SK-N-SH treated with all-trans-retinoic acid at 6 μM for 48 hours (cell line): Measurements from ENCODE around the gene USP48.

Experiments
- CREB5 ChIP-seq: fragments of 250-450 bp; sonication (Bioruptor Pico); IDR thresholded peaks from 2 replicates; pipeline ENCODE4 v1.5.1; 2020; ENCODE audit warnings: low read depth, mild to moderate bottlenecking, moderate library complexity
- CSDC2 ChIP-seq: fragments of 250-450 bp; sonication (Bioruptor Pico); IDR thresholded peaks from 2 replicates; pipeline ENCODE4 v1.5.0; 2020; ENCODE audit warnings: mild to moderate bottlenecking, moderate library complexity
- GLIS3 ChIP-seq: fragments of 250-450 bp; sonication (Bioruptor Pico); IDR thresholded peaks from 2 replicates; pipeline ENCODE4 v1.5.0; 2020; ENCODE audit warnings: mild to moderate bottlenecking, moderate library complexity
- PATZ1 ChIP-seq: fragments of 250-450 bp; sonication (Bioruptor Pico); IDR thresholded peaks from 2 replicates; pipeline ENCODE4 v1.8.0; 2020; ENCODE audit warnings: mild to moderate bottlenecking, moderate library complexity, borderline replicate concordance
- RARB ChIP-seq: fragments of 250-450 bp; sonication (Bioruptor Pico); IDR thresholded peaks from 2 replicates; pipeline ENCODE4 v1.8.0; 2021; ENCODE audit warnings: mild to moderate bottlenecking, moderate library complexity
- TSHZ2 ChIP-seq: fragments of 250-450 bp; sonication (Bioruptor Pico); IDR thresholded peaks from 2 replicates; pipeline ENCODE4 v1.5.0; 2020; ENCODE audit warnings: mild to moderate bottlenecking, moderate library complexity
- ZC3H10 ChIP-seq: fragments of 250-450 bp; sonication (Bioruptor Pico); IDR thresholded peaks from 2 replicates; pipeline ENCODE4 v1.5.1; 2021; ENCODE audit warnings: mild to moderate bottlenecking, moderate library complexity
- ZFP30 ChIP-seq: fragments of 450-650 bp; formaldehyde crosslinking; IDR thresholded peaks from 2 replicates; pipeline ENCODE4 v1.5.0; 2022; ENCODE audit warnings: mild to moderate bottlenecking, moderate library complexity
- ZNF565 ChIP-seq: fragments of 450-650 bp; formaldehyde crosslinking; conservative IDR thresholded peaks from 2 replicates; pipeline ENCODE4 v1.5.0; 2020; ENCODE audit warnings: low read depth, mild to moderate bottlenecking, moderate library complexity
- ZNF70 ChIP-seq: fragments of 450-650 bp; formaldehyde crosslinking; IDR thresholded peaks from 2 replicates; pipeline ENCODE4 v1.5.0; 2020; ENCODE audit warnings: mild to moderate bottlenecking, moderate library complexity
- TF ChIP-seq, protein P1 (sequence below): fragments of 250-450 bp; sonication (Bioruptor Pico); IDR thresholded peaks from 2 replicates; pipeline ENCODE4 v1.8.0; 2021; ENCODE audit warnings: low read depth, mild to moderate bottlenecking, moderate library complexity, borderline replicate concordance
- TF ChIP-seq, protein P2 (sequence below): fragments of 250-450 bp; sonication (Bioruptor Pico); IDR thresholded peaks from 2 replicates; pipeline ENCODE4 v1.5.1; 2021; ENCODE audit warnings: mild to moderate bottlenecking, moderate library complexity

DNA sequence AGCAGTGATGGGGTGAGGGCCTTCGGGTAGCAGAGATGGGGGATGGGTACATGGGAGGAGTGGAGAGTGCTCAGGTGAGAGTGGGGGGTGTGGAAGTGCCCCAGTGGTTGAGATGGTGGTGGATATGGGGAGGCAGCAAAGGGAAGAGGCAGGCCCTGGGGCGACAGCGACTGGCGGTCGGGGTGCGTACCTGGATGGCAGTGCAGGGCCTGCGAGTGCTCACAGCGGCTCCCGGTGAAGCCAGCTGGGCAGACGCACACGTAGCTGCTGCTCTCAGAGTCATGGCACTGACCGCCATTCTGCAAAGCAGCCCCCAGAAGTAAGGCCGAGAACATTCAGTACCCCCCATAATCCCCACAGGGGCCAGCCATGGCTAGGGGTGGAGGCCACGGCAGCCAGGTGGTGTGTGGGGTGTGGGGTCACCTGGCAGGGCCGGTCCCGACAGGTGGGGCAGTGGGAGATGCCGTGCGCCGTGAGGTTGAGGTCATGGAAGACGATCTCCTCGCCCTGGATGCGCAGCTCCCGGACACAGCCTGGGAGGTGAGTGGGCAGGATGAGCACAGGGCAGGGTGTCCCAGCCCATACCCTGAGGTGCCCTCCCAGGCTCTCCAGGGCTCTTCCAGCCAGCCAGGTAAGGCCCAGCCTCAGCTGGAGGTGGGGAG, 48.0 kb upstream of the USP48 start:
- no peak for TF ChIP-seq PATZ1 (CRISPR knock-in tag)
- no peak for TF ChIP-seq RARB (CRISPR knock-in tag)
- no peak for TF ChIP-seq ZNF70 (CRISPR knock-in tag)
- no peak for TF ChIP-seq CREB5 (CRISPR knock-in tag)
- TF ChIP-seq, protein P1, sequence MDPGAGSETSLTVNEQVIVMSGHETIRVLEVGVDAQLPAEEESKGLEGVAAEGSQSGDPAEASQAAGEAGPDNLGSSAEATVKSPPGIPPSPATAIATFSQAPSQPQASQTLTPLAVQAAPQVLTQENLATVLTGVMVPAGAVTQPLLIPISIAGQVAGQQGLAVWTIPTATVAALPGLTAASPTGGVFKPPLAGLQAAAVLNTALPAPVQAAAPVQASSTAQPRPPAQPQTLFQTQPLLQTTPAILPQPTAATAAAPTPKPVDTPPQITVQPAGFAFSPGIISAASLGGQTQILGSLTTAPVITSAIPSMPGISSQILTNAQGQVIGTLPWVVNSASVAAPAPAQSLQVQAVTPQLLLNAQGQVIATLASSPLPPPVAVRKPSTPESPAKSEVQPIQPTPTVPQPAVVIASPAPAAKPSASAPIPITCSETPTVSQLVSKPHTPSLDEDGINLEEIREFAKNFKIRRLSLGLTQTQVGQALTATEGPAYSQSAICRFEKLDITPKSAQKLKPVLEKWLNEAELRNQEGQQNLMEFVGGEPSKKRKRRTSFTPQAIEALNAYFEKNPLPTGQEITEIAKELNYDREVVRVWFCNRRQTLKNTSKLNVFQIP (CRISPR knock-in tag) = no peak
- TF ChIP-seq GLIS3 (CRISPR knock-in tag) = no peak
- no peak for TF ChIP-seq ZFP30
- no peak for TF ChIP-seq TSHZ2
- TF ChIP-seq CSDC2 (CRISPR knock-in tag) = no peak
- TF ChIP-seq ZNF565 = no peak
- no peak for TF ChIP-seq ZC3H10 (CRISPR knock-in tag)
- TF ChIP-seq, protein P2, sequence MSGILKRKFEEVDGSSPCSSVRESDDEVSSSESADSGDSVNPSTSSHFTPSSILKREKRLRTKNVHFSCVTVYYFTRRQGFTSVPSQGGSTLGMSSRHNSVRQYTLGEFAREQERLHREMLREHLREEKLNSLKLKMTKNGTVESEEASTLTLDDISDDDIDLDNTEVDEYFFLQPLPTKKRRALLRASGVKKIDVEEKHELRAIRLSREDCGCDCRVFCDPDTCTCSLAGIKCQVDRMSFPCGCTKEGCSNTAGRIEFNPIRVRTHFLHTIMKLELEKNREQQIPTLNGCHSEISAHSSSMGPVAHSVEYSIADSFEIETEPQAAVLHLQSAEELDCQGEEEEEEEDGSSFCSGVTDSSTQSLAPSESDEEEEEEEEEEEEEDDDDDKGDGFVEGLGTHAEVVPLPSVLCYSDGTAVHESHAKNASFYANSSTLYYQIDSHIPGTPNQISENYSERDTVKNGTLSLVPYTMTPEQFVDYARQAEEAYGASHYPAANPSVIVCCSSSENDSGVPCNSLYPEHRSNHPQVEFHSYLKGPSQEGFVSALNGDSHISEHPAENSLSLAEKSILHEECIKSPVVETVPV = no peak
